NCI-H2171 treated with DMSO at 0.1 percent for 48 hours (cell line): ENCODE measurements around the gene HSDL1.

ENCODE experiments used
- DNase-seq: peaks from one replicate; lab custom pipeline; 2025; lab: John Stamatoyannopoulos, UW

The HSDL1 gene

DNA sequence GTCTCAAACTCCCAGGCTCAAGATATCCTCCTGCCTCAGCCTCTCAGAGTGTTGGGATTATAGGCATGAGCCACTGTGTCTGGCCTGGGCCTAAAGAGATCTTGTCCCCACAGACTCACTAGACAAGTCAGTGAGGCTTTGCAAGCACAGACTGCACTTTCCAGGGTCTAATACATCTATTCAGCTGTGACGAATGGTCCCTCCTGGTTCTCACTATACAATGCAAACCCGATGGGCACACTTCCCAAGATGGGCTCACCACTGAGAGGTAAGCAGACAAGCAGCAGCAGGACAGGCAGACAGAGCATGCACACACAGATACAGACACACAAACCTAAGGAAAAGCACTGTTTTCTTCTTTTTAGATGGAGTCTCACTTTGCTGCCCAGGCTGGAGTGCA lies 37.1 kb downstream of the HSDL1 start:
- no peak for DNase-seq

DNA sequence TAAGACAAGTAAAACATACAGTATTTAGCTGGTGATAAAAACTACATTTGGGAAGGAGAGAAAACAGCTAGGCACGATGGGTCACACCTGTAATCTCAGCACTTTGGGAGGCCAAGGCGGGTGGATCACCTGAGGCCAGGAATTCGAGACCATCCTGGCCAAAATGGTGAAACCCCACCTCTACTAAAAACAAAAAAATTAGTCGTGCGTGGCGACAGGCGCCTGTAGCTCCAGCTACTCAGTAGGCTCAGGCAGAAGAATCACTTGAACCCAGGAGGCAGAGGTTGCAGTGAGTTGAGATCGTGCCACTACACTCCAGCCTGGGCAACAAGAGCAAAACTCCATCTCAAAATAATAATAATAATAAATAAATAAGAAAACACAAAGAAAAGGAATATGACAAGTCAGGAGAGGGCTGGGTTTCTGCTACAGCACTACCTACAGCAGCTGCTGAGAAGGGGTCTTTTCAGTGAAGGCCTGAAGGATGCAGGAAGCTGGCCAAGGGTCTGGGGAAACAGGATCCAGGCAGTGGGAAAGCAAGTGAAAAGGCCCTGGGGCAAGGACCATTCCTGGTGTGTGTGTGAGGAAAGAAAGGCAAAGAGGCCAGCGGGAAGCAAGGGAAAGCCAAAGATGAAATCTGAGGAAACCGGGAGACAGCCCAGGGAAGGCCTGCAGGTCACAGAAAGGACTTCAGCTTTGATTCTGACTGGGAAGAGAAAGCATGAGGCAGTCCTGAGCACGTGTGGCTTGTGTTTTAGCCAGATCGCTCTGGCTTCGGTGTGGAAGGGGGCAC lies 38.8 kb downstream of the HSDL1 start:
- DNase-seq, result no peak

DNA sequence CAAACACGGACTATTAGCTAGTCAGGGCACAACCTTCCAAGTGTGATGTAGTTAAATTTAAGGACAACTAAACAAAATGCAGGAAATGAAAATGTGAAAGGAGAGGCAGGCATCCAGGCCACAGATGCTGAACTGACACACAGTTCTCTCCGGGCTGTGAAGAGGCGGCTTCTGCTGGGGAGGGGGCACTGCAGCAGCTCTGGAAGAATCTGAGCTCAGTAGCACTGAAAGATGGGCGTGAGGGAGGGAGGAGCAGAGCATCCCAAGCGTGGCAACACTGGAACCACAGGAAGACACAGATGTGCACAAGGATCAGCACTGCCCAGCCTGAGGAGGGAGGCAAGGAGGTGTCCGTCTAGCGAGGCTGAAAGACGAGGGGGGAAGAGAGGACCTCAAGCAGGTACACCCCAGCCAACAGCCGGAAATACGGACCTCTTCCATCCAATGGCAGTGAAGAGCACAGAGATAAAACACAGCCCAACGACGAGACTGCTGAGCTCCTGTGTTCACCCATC lies 39.6 kb downstream of the HSDL1 start:
- DNase-seq, result no peak

DNA sequence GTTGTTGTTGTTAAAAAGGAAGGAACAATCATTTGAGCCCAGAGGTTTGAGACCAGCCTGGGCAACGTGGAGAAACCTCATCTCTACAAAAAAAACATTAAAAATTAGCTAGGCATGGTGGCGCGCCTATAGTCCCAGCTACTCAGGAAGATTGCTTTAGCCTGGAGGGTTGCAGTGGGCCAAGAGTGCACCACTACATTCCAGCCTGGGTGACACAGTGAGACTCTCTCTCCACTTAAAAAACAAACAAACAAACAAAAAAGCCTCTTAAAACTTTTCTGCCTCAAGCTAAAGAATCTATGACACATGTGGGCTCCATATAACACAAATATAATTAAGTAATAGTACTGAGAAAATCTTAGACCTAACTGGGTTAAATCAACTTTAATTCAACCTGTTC lies 40.7 kb downstream of the HSDL1 start:
- DNase-seq, result no peak

DNA sequence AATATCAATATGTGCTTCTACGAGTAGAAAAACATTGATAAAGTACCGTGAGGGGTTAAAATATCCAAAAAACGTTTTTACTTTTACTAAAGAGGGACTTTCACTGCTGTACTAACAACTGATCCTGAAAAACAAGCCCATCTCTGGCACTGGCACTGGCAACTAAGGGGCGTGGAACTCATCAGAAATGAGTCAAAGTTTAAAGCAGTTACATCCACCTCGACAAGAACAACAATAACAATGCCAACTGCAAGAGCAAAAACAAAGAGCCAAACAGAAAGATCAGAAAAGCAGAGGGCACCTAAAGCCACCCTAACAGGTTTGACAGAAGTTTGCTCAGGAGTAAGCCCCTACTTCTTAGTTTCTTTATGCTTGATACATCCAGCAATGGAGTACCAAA lies 41.3 kb downstream of the HSDL1 start:
- no peak for DNase-seq

DNA sequence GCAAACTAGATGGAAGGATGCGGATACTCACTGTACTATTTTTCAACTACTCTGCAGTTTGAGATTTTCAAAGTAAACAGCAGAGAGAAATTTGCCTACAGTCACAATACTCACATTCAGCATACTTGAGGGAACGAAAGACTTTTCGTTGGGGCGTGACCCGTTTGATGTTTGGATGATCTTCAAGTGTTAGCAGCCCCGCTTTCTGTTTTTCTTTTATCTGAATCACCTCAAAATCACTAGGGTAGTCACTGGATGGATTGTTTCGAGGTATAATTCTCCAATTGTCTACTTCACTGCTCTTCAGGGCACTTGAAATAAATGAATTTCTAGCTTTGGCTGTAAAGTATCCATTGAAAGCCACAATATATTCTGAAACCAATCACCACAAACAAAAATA lies 46.0 kb downstream of the HSDL1 start:
- no peak for DNase-seq

DNA sequence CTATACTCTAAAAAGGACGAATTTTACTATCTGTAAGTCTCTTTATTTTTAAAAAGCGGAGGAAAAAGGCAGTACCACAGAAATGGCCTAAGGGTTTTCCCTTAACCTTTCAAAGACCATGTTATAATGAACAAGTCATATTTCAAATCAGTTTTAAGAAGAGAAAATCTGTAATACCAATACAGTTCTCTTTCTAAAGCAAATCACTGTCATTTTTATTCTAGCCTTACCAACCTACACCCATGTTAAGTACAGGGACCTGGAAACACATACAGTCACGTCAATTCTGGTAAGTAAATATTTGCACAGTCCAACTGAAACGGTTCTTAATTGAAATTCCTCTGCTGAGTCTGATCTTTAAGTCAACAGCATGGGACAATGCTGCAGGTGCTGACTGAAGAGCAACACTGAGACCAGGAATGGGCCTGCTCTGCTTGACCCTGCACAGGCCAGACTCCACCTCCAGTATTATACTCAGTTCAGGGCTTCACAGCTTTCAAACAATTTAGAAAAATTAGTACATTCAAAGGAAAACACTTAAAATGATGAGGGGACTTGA lies 48.5 kb downstream of the HSDL1 start:
- DNase-seq, result no peak

DNA sequence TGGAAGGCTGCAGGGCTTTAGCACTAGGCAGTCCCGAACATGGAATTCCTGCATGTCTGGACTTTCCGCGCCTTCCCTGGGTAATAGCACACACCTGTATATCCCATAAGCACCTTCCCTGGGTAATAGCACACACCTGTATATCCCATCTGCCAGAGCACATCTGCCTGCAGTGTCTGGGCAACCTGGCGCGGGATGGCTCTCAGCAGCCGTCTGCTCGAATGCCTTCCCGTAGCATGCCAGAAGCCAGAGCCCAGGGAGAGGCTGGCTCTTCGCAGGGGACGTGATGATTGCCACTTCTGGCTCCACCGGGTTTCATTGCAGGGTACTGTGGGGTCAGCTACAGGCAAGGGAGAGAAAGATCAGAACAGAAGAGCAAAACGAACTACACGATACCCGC lies 49.5 kb downstream of the HSDL1 start:
- peak; percentile 96 for DNase-seq

DNA sequence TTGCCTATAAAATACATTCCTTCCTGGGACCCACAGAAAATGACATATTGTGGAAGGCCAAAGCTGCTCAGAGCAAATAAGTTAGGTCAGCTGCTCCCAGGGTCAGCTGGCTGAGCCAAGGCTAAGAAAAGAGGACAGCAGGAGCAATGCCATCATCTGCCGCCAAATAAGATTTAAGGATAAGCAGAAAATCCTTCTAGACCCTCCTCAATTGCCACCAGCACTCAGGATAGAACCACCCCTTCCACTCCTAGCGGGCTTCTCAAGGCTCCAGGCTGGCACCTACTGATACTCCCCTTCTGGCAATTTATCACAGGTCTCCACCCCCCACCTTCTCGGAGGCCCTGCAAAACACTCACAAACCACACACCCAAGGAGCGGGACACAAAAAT lies 51.1 kb downstream of the HSDL1 start:
- DNase-seq, result no peak

DNA sequence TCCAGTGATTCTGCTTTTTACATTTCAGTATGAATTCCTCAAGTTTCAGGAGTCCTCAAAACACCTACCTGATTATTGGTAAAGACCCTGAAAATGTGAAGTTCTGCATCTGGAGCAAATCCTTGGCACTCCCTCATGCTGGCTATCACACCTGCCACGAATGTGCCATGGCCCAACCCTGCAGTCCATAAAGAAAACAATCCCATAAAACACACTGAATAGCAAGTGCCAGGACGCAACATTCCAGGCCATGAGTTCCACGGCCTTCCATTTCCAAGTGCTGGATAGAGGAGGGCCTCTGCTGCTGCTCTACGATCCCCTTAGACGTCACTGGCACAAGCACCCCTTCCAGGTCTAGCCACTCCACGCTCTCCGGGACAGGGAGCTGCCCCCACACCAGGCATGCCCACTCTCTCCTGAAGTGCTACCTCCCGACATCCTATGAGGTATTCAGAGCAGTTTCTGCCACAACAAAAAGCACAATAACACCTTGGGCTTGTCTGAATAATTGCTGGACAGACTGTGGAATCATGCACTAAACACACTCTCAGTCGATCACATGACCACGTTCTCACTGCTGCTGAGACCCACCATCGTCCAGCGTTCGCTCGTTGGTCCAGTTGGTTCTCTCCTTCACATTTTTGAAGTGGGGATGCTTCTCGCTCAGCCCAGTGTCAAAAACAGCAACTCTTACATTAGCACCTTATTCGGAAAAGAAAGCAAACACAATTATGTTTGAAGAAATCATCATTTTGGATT lies 51.7 kb downstream of the HSDL1 start:
- DNase-seq, result no peak

DNA sequence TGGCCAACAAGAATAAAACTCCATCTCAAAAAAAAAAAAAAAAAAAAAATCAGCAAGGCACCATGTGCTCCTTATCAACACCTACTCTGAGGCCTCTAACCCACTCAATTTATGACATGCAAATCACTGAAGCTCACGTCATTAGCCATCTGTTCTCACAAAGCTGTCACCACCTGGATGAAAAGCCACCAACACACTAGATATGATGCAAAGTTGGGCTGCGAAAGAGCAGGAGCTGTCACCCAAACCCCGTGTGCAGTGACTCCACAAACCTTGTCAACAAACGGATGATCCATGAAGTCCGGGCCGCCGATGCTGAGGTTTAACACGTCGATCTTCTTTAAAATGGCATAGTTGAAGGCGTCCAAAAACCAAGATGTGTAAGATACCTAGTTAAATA lies 53.5 kb downstream of the HSDL1 start:
- peak; percentile 98 for DNase-seq

DNA sequence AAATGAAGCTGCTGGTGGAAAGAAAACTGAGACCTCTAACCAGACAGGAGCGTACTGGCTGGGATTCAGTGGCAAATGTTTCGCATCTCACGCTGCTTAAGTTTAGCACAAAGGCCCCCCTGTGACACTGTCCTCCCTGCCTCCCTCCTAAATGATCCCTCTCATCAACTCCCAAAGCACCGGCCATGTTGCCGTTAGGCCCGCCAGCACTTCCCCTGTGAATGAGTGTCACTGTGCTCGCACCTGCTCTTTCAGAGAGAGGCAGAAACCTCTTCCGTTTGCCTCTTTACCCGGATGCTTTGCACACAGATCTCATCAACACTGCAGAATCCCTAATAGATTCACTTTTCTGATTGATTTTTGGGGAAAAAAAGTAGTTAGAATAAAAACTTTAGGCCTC lies 54.8 kb downstream of the HSDL1 start:
- peak; percentile 9 for DNase-seq

DNA sequence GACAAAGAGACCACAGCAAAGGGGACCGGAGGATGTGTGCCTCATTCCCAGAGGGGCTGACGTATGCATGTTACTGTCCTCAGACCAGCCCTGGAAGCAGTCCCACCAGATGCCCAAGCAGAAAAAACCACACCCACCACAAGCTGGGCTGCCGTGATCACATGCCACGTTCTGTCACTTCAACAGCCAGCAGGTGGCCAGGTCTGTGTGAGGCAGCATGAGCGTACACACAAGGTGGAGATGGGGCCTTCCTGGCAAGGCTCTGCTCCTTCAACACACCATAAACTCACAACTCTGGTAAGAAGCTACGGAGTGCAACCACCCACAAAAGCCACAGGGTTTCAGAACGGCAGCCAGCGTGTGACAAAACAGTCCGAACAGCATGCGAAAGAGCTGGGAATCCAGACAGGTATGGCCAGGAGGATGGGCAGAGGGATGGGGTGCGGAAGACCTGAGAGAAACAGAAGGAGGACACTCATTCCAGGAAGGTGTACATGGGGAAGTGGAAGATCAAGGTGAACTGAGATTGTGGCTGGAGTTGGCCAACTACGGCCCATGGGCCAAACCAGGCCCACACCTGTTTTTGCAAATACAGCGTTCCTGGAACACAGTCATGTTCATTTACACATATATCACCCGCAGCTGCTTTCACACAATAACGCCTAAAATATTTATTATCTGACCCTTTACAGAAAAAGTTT lies 56.1 kb downstream of the HSDL1 start:
- peak; percentile 92 for DNase-seq

DNA sequence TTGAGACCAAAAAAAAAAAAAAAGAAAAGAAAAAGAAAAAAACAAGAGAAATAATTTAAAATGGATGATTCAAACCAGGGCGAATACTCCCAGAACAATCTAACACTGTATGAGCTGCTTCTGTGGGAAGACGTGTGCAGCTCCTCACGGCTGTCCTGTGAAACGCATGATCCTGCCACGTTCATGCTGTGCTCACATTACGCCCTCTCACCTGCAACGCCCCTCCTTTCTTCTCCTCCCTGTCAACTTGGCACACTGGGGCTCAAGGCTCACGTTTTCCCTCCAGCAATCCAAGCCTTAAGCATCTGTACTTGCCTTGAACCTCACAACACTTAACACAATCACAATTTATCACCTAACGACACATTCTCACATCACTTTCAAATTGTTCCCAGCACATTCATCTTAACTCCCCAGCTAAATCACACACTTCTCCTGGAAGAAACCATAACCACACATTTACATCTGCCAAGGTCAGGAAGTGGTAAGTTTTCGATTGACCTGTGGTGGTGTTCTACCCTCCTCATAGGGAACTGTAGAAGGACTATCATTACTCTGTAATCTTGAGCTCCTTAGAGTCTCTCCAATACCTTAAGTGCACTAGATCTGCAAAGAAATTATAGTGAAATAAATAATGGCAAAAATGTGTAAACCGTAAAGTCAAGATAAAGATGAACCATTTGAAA lies 57.4 kb downstream of the HSDL1 start:
- DNase-seq, result peak; percentile 79

DNA sequence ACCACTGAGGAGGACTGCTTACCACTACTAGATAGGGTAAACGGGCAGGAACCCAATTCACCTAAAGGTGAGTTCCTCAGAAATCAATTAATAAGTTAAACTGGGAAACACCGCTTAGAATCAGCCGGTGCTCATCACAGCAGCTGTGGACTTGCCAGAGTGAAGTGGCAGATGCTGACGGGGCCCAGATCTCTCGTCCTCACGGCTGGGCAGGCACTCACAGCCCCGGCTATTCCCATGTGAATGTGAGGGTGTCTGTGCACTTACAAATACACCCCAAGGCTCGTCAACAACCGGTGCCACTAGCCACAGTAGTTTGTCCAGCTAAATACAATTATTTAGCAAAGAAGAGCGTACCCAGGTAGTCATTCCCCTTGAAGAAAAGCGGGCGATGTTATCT lies 58.0 kb downstream of the HSDL1 start:
- peak; percentile 73 for DNase-seq

DNA sequence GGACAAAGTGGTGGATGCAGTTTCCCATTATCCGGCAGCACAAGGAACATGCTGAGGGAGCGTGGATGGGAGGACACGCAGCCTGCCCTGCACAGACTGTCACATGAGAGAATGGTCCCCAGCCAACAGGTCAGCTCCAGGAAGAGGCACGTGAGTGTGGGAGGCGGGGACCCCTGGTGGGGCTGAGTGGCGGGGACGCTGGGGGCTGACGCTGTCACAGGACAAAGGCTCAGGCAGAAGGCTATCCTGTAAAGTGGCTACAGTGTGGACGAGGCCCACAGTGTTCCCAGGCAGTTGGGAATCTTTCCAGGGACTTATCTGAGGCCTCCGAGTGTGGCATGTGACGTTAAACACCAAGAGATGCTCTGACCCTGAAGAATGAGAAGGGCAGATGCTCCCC lies 58.6 kb downstream of the HSDL1 start:
- DNase-seq, result no peak

DNA sequence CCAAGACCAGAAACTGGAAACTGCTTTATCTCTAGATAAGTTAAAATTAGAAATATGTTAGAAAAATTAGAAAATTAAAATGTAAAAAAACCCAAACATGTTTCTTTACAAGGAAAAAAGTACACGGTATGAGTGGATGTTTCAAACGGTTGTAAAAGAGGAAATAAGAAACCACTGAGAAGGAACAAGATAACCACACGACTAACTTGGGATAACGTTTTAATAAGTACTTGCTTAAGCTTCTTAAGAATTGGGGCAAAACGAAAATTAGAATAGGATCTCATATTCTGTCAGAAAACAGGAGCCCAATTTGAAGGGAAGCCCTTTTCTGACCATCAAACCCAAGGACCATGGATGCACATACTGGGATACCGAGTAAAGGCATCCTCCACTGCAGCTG lies 59.2 kb downstream of the HSDL1 start:
- DNase-seq, result no peak

DNA sequence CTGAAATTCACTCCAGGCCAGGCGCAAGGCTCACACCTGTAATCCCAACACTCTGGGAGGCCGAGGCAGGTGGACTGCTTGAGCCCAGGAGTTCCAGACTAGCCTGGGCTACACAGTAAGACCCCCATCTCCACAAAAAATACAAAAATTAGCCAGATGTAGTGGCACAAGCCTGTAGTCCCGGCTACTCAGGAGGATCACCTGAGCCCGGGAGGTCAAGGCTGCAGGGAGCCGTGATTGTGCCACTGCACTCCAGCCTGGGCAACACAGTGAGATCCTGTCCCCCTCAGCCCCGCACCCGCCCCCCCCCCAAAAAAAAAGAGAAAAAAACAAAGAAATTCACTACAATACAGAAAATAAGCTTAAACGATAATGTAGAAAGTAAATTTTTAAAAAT lies 59.7 kb downstream of the HSDL1 start:
- DNase-seq, result no peak

DNA sequence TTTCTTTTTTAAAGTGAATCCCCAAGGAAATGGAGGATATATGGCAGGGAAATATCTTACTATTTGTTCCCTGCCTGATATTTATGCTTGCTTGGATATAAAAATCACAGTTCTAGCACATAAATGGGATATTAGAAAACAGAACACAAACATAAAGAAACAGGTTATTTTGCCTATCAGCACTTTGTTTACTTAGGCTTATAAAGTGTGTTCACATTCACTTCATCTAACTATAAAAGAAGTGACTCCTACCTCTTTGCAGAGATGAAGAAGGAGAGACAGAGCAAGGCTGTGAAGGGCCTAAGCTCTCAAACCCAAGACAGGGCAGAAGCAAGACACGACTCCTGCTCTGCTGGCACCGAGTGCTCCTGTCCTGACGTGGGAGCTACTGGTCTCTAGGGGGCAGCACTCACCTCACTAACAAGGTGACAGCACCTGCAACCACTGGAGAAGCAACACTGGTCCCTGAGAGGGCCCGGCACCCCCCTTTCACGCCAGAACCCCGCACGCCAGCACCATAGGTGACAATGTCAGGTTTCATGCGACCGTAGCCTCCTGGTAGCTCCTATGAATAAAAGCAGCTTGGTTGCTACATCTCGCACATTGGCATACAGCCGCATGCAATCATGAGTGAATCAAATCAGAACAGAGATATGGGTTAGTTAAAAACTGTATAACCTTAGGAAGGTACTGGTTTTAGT lies 60.3 kb downstream of the HSDL1 start:
- peak; percentile 74 for DNase-seq

DNA sequence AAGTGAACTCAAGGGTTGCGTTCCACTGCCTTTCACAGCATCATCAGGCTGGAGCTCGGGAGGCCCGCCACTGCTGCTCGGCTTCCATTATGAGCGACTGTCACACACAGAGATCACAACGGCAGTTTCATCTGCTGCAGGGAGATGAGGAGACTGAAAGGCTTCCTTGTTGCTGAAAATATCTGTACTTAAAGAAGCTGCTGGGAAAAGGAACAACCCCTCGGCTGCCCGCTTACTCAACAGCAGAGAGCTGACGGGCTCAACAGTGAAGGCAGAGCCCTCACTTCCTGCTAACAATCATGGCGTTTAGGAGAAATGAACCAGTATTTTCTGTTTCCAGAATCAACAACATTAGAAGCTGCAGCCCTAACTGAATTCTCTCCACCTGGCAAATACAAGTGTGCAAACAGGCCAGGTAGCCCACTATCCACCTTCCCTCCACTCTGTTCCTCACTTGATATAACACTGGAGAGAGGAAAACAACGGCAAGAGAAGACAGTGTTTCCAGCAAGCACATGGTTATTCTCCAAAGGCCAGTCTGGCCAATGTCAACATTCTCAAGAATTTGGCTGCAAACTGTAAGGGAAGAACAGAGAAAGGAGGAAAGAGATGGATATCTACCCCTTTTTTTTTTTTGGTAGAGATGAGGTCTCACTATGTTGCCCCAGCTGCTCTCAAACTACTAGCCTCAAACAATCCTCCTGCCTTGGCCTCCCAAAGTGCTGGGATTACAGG lies 62.0 kb downstream of the HSDL1 start:
- no peak for DNase-seq

DNA sequence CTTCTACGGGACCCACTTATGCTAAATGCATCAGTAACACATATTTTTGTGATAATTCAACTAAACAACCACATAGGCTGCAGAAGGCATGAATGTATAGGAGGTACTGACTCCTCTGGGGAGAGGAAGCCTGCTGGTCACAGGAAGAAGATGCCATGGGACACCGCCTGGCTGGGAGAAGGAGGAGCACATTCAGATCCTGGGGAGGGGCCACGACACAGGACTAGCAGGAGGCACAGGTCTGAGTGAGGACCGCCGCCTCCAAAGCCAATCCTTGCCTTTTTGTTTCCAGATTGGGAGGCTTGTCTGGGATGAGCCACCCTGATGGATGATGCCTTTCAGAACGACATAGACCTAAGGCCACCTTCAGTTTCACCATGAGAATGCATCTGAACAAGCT lies 62.9 kb downstream of the HSDL1 start:
- DNase-seq, result no peak
